Fibroblast of lung (primary cell): ENCODE results near the gene OASL. TPM values are rescaled to one million over a fixed set of nuclear protein-coding genes. Genes with fewer than 3 reads are reported as not detected.

Experiments used
- DNase-seq, 2 donors: peaks; one replicate each; pipeline versions ENCODE4 v3.0.0 to v3.0.0-alpha.2; 2010; ENCODE audit warnings: low read depth in 2 of 2
- H2AFZ ChIP-seq: 2 replicates; pipeline ENCODE4 v1.5.1; 2012; ENCODE audit warnings: low read length, control low read depth, inconsistent platforms
- H3K27ac ChIP-seq: 2 replicates; pipeline ENCODE4 v1.5.1; 2011; ENCODE audit warnings: low read length, control low read depth; ENCODE audit not compliant: insufficient read depth
- H3K27me3 ChIP-seq: 2 replicates; pipeline ENCODE4 v1.5.1; 2011; ENCODE audit warnings: mild to moderate bottlenecking, low read length; ENCODE audit not compliant: control insufficient read depth, insufficient read depth
- H3K36me3 ChIP-seq: 2 replicates; pipeline ENCODE4 v1.5.1; 2011; ENCODE audit warnings: low read length; ENCODE audit not compliant: control insufficient read depth, insufficient read depth
- H3K4me1 ChIP-seq: 2 replicates; pipeline ENCODE4 v1.5.1; 2011; ENCODE audit warnings: low read length; ENCODE audit not compliant: control insufficient read depth, insufficient read depth; ENCODE audit errors: extremely low read depth
- H3K4me2 ChIP-seq: 2 replicates; pipeline ENCODE4 v1.5.1; 2011; ENCODE audit warnings: low read length, control low read depth; ENCODE audit not compliant: insufficient read depth; ENCODE audit errors: extremely low read depth
- H3K4me3 ChIP-seq, 4 experiments: fragments of 200-600 bp in 1 of 4; sonication (generic) in 1 of 4; replicated peaks in 1 of 4; 2 replicates each; pipeline ENCODE4 v1.5.1; 2011 to 2016; ENCODE audit warnings: low read length in 4 of 4, low read depth in 3 of 4, mild to moderate bottlenecking in 3 of 4, control low read depth in 2 of 4, inconsistent platforms in 1 of 4, mixed read lengths in 1 of 4; ENCODE audit not compliant: insufficient read depth in 1 of 4; ENCODE audit errors: control extremely low read depth in 1 of 4
- H3K79me2 ChIP-seq: 2 replicates; pipeline ENCODE4 v1.5.1; 2012; ENCODE audit warnings: mild to moderate bottlenecking, low read length, inconsistent platforms; ENCODE audit not compliant: control insufficient read depth, insufficient read depth
- H3K9ac ChIP-seq: 2 replicates; pipeline ENCODE4 v1.5.1; 2011; ENCODE audit warnings: mild to moderate bottlenecking, low read length, control low read depth; ENCODE audit not compliant: insufficient read depth
- H3K9me3 ChIP-seq: 2 replicates; pipeline ENCODE4 v1.5.1; 2012; ENCODE audit warnings: low read depth, low read length; ENCODE audit not compliant: control insufficient read depth, insufficient read depth
- H4K20me1 ChIP-seq: 2 replicates; pipeline ENCODE4 v1.5.1; 2011; ENCODE audit warnings: low read length; ENCODE audit not compliant: control insufficient read depth, insufficient read depth; ENCODE audit errors: extremely low read depth
- EZH2 ChIP-seq: IDR thresholded peaks from 2 replicates; pipeline ENCODE4 v1.5.1; 2012; ENCODE audit warnings: low read length, control low read depth, mild to moderate bottlenecking; ENCODE audit errors: missing control alignments
- polyA plus RNA-seq, 2 donors: library from polyadenylated mRNA; depleted of rRNA in 1 of 2; stranded (reverse) in 1 of 2; unstranded in 1 of 2; fragments of >200 nt; gene quantifications; 2 replicates each; pipeline ENCODE4 v1.2.1, GENCODE V29; 2011 to 2012; ENCODE audit warnings: missing spikeins in 1 of 2
- total RNA-seq: library from RNA; depleted of rRNA; stranded (reverse); fragments of >200 nt; gene quantifications from 2 replicates; pipeline ENCODE4 v1.2.1, GENCODE V29; 2014
- TF ChIP-seq, protein P1 (sequence below), 2 donors: IDR thresholded peaks in 1 of 2; conservative IDR thresholded peaks in 1 of 2; 1 replicate in 1 of 2; 2 replicates in 1 of 2; pipeline ENCODE4 v1.5.1; 2011 to 2012; ENCODE audit warnings: low read length in 2 of 2, control low read depth in 1 of 2, inconsistent platforms in 1 of 2, low read depth in 1 of 2, mild to moderate bottlenecking in 1 of 2

The OASL gene
- total and polyA plus RNA-seq, 2 donors (not counting 1 experiment from before 2014, with no cell fraction given): 0.07 to 1.2 TPM

- H3K36me3 ChIP-seq: no peaks in the 10 kb centered on the region
- H3K79me2 ChIP-seq: no peaks in the 10 kb centered on the region
- H3K9me3 ChIP-seq: no peaks in the 10 kb centered on the region
- H3K4me3 ChIP-seq: no peak overlapping the region
- H3K4me1 ChIP-seq: no peaks in the 10 kb centered on the region
- TF ChIP-seq, protein P1, sequence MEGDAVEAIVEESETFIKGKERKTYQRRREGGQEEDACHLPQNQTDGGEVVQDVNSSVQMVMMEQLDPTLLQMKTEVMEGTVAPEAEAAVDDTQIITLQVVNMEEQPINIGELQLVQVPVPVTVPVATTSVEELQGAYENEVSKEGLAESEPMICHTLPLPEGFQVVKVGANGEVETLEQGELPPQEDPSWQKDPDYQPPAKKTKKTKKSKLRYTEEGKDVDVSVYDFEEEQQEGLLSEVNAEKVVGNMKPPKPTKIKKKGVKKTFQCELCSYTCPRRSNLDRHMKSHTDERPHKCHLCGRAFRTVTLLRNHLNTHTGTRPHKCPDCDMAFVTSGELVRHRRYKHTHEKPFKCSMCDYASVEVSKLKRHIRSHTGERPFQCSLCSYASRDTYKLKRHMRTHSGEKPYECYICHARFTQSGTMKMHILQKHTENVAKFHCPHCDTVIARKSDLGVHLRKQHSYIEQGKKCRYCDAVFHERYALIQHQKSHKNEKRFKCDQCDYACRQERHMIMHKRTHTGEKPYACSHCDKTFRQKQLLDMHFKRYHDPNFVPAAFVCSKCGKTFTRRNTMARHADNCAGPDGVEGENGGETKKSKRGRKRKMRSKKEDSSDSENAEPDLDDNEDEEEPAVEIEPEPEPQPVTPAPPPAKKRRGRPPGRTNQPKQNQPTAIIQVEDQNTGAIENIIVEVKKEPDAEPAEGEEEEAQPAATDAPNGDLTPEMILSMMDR (conservative IDR thresholded peaks at IDR 0.05 in 1 of 2, IDR thresholded peaks at IDR 0.05 in 1 of 2; ENCODE audit: low read depth in 1 of 2, low read length in 2 of 2): no peak
- TF ChIP-seq EZH2: no peak
- no peak overlapping the region for H3K4me2 ChIP-seq
- peaks cover 5% of the 10 kb centered on the region for H3K27me3 ChIP-seq
- no peaks in the 10 kb centered on the region for H4K20me1 ChIP-seq
- H3K27ac ChIP-seq: no peak overlapping the region
- no peak overlapping the region for H3K9ac ChIP-seq
- no peak overlapping the region for H2AFZ ChIP-seq
- no peak for DNase-seq
Observed at GRCh38 chr12:121030576-121031212, 8.4 kb downstream of the OASL start.

DNA sequence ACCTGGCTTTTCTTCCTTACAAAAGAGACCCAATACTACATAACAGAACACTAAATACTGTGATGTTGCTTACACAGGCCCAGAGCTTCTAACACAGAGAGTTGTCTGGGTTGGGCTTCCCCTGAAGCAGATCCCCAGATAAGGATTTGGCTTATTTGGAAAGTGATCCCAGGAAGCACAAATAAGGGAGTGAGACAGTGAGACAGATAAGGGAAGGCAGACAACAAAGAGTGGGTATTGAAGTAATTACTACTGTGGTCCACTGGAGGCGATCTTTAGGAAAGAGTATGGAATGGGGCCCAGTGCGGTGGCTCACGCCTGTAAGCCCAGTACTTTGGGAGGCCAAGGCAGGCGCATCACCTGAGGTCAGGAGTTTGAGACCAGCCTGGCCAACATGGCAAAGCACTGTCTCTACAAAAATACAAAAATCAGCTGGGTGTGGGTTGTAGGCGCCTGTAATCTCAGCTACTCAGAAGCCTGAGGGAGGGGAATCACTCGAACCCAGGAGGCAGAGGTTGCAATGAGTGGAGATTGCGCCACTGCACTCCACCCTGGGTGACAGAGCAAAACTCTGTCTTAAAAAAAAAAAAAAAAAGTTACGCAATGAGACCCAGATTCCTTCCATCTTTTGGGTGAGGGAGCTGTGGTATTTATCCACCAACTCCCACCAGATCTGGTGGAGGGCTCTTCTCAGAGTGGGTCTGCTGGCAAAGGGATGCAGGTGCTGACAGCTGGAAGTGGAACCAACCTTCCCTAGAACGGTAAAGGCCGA, 12.6 kb downstream of the OASL start:
- peaks cover 5% of the 10 kb centered on the region for H3K27me3 ChIP-seq
- H3K4me1 ChIP-seq: no peaks in the 10 kb centered on the region
- no peaks in the 10 kb centered on the region for H3K36me3 ChIP-seq
- no peaks in the 10 kb centered on the region for H3K79me2 ChIP-seq
- DNase-seq: no peak
- no peak overlapping the region for H3K27ac ChIP-seq
- no peak overlapping the region for H3K4me2 ChIP-seq
- no peak overlapping the region for H2AFZ ChIP-seq
- TF ChIP-seq, protein P1 (conservative IDR thresholded peaks at IDR 0.05 in 1 of 2, IDR thresholded peaks at IDR 0.05 in 1 of 2; ENCODE audit: low read depth in 1 of 2, low read length in 2 of 2): no peak
- no peak for TF ChIP-seq EZH2
- H3K9ac ChIP-seq: no peak overlapping the region
- H3K4me3 ChIP-seq: no peak overlapping the region
- H3K9me3 ChIP-seq: no peaks in the 10 kb centered on the region
- no peaks in the 10 kb centered on the region for H4K20me1 ChIP-seq

GRCh38 chr12:121025442-121026226, 13.4 kb downstream of the OASL start:
- TF ChIP-seq EZH2: no peak
- TF ChIP-seq, protein P1 (conservative IDR thresholded peaks at IDR 0.05 in 1 of 2, IDR thresholded peaks at IDR 0.05 in 1 of 2; ENCODE audit: low read depth in 1 of 2, low read length in 2 of 2): no peak
- Histone ChIP-seq H3K9me3 (no peaks in the 10 kb centered on the region), H3K9ac (no peak overlapping the region), H3K27ac (no peak overlapping the region), H3K4me1 (no peaks in the 10 kb centered on the region), H2AFZ (no peak overlapping the region), H4K20me1 (no peaks in the 10 kb centered on the region), H3K4me2 (no peak overlapping the region), H3K4me3 (no peak overlapping the region), H3K36me3 (no peaks in the 10 kb centered on the region), H3K27me3 (peaks cover 5% of the 10 kb centered on the region), H3K79me2 (no peaks in the 10 kb centered on the region)
- DNase-seq: no peak
